H9 (cell line): Measurements from ENCODE around the gene CENPL. TPM values are rescaled to one million over a fixed set of nuclear protein-coding genes. Genes with fewer than 3 reads are reported as not detected.

ENCODE experiments used
- DNase-seq: peaks from one replicate; pipeline ENCODE4 v3.0.0-alpha.2; 2017
- H2AFZ ChIP-seq: one replicate; pipeline ENCODE4 v1.6.1; 2013; ENCODE audit warnings: mild to moderate bottlenecking, low read length, control low read depth, moderate library complexity
- H2AK5ac ChIP-seq: 2 replicates; pipeline ENCODE4 v1.6.1; 2013; ENCODE audit warnings: low read length, control low read depth, mixed read lengths; ENCODE audit not compliant: insufficient read length
- H2BK120ac ChIP-seq: one replicate; pipeline ENCODE4 v1.6.1; 2013; ENCODE audit warnings: low read depth, mild to moderate bottlenecking, low read length, control low read depth, inconsistent platforms; ENCODE audit not compliant: poor library complexity, severe bottlenecking
- H2BK12ac ChIP-seq: 2 replicates; pipeline ENCODE4 v1.6.1; 2013; ENCODE audit warnings: low read length, control low read depth, mixed read lengths, low read depth; ENCODE audit not compliant: insufficient read length
- H2BK15ac ChIP-seq: 2 replicates; pipeline ENCODE4 v1.6.1; 2013; ENCODE audit warnings: low read depth, low read length, control low read depth
- H2BK20ac ChIP-seq: one replicate; pipeline ENCODE4 v1.6.1; 2013; ENCODE audit warnings: low read depth, mild to moderate bottlenecking, low read length, control low read depth, inconsistent platforms; ENCODE audit not compliant: poor library complexity, severe bottlenecking
- H2BK5ac ChIP-seq: 2 replicates; pipeline ENCODE4 v1.6.1; 2013; ENCODE audit warnings: low read length, control low read depth, mixed read lengths; ENCODE audit not compliant: insufficient read length
- H3K14ac ChIP-seq: 2 replicates; pipeline ENCODE4 v1.6.1; 2013; ENCODE audit warnings: low read length, control low read depth; ENCODE audit not compliant: insufficient read depth
- H3K18ac ChIP-seq: 2 replicates; pipeline ENCODE4 v1.6.1; 2013; ENCODE audit warnings: low read depth, mild to moderate bottlenecking, mixed read lengths, low read length, control low read depth; ENCODE audit not compliant: insufficient read length
- H3K23ac ChIP-seq: 2 replicates; pipeline ENCODE4 v1.6.1; 2013; ENCODE audit warnings: low read length, control low read depth, mixed read lengths, low read depth; ENCODE audit not compliant: insufficient read length
- H3K23me2 ChIP-seq: 2 replicates; pipeline ENCODE4 v1.6.1; 2013; ENCODE audit warnings: low read depth, mild to moderate bottlenecking, mixed read lengths, low read length, control low read depth; ENCODE audit not compliant: insufficient read length, poor library complexity, severe bottlenecking
- H3K27ac ChIP-seq: 2 replicates; pipeline ENCODE4 v1.5.1; 2013; ENCODE audit warnings: low read length, control low read depth, mixed read lengths, low read depth; ENCODE audit not compliant: insufficient read length
- H3K27me3 ChIP-seq: 2 replicates; pipeline ENCODE4 v1.6.1; 2013; ENCODE audit warnings: low read length, control low read depth, inconsistent platforms; ENCODE audit not compliant: insufficient read depth
- H3K4ac ChIP-seq: 2 replicates; pipeline ENCODE4 v1.6.1; 2013; ENCODE audit warnings: low read depth, mild to moderate bottlenecking, control low read depth, inconsistent platforms, low read length, moderate library complexity
- H3K4me1 ChIP-seq: 2 replicates; pipeline ENCODE4 v1.6.1; 2013; ENCODE audit warnings: low read length, control low read depth, inconsistent platforms; ENCODE audit not compliant: insufficient read depth
- H3K4me2 ChIP-seq: 2 replicates; pipeline ENCODE4 v1.6.1; 2013; ENCODE audit warnings: low read length, control low read depth, mixed read lengths; ENCODE audit not compliant: insufficient read length, insufficient read depth
- H3K56ac ChIP-seq: 2 replicates; pipeline ENCODE4 v1.6.1; 2013; ENCODE audit warnings: low read depth, mild to moderate bottlenecking, mixed read lengths, low read length, control low read depth; ENCODE audit not compliant: insufficient read length
- H3K79me1 ChIP-seq: 2 replicates; pipeline ENCODE4 v1.6.1; 2013; ENCODE audit warnings: low read depth, mild to moderate bottlenecking, moderate library complexity, low read length, control low read depth, inconsistent platforms; ENCODE audit not compliant: insufficient read depth, poor library complexity, severe bottlenecking
- H3K79me2 ChIP-seq: 2 replicates; pipeline ENCODE4 v1.6.1; 2013; ENCODE audit warnings: low read length, control low read depth, inconsistent platforms; ENCODE audit not compliant: insufficient read depth
- H3K9ac ChIP-seq: 2 replicates; pipeline ENCODE4 v1.6.1; 2013; ENCODE audit warnings: low read length, control low read depth, mixed read lengths; ENCODE audit not compliant: insufficient read length; ENCODE audit errors: extremely low read depth
- H3K9me3 ChIP-seq: one replicate; pipeline ENCODE4 v1.6.1; 2013; ENCODE audit warnings: low read depth, low read length, inconsistent platforms; ENCODE audit not compliant: control insufficient read depth
- H3T11ph ChIP-seq: one replicate; pipeline ENCODE4 v1.6.1; 2013; ENCODE audit warnings: mild to moderate bottlenecking, low read length, control low read depth, inconsistent platforms
- H4K20me1 ChIP-seq: one replicate; pipeline ENCODE4 v1.6.1; 2013; ENCODE audit not compliant: control insufficient read depth, insufficient read length, insufficient read depth
- H4K5ac ChIP-seq: 2 replicates; pipeline ENCODE4 v1.6.1; 2013; ENCODE audit warnings: low read depth, mild to moderate bottlenecking, mixed read lengths, low read length, control low read depth; ENCODE audit not compliant: insufficient read length
- H4K8ac ChIP-seq: replicated peaks from 2 replicates; pipeline ENCODE4 v1.6.1; 2013; ENCODE audit warnings: low read length, control low read depth, mixed read lengths, low read depth; ENCODE audit not compliant: insufficient read length
- H4K91ac ChIP-seq: 2 replicates; pipeline ENCODE4 v1.6.1; 2013; ENCODE audit warnings: low read depth, mild to moderate bottlenecking, moderate library complexity, mixed read lengths, low read length, control low read depth; ENCODE audit not compliant: insufficient read length
- H3K27ac Mint-ChIP-seq, 3 experiments: 2 replicates in 2 of 3; 3 replicates in 1 of 3; pipeline ENCODE4 v1.8.0; 2020 to 2021; ENCODE audit warnings: mixed read lengths in 3 of 3, mild to moderate bottlenecking in 1 of 3, moderate library complexity in 1 of 3
- H3K27me3 Mint-ChIP-seq: 2 replicates; pipeline ENCODE4 v1.8.0; 2021; ENCODE audit warnings: low read depth, mild to moderate bottlenecking, moderate library complexity, mixed read lengths
- H3K36me3 Mint-ChIP-seq, 3 experiments: 2 replicates in 2 of 3; 3 replicates in 1 of 3; pipeline ENCODE4 v1.8.0; 2020 to 2021; ENCODE audit warnings: low read depth in 3 of 3, mixed read lengths in 3 of 3; ENCODE audit not compliant: insufficient read depth in 1 of 3
- H3K4me1 Mint-ChIP-seq, 2 experiments: 2 replicates each; pipeline ENCODE4 v1.8.0; 2020; ENCODE audit warnings: mixed read lengths in 2 of 2
- H3K4me3 Mint-ChIP-seq, 2 experiments: 2 replicates in 1 of 2; 3 replicates in 1 of 2; pipeline ENCODE4 v1.8.0; 2020 to 2021; ENCODE audit warnings: mild to moderate bottlenecking in 2 of 2, mixed read lengths in 2 of 2, moderate library complexity in 1 of 2
- H3K9me3 Mint-ChIP-seq, 2 experiments: 2 replicates in 1 of 2; 3 replicates in 1 of 2; pipeline ENCODE4 v1.8.0; 2020; ENCODE audit warnings: mild to moderate bottlenecking in 2 of 2, mixed read lengths in 2 of 2, moderate library complexity in 1 of 2
- WGBS: extraction: QIAGEN DNeasy Blood & Tissue Kit; methylation state at CpG from one replicate; pipeline ENCODE4 v1.1.7; 2013; ENCODE audit warnings: missing lambda C conversion rate, low lambda C conversion rate, mixed read lengths; ENCODE audit not compliant: insufficient read length; ENCODE audit errors: extremely low coverage; 5-methylcytosine and 5-hydroxymethylcytosine counted together
- total RNA-seq: library from RNA; stranded (reverse); gene quantifications from 2 replicates; pipeline ENCODE4 v1.2.1, GENCODE V29; 2021
- TF ChIP-seq, protein P1 (sequence below): fragments of 200-600 bp; sonication (generic); conservative IDR thresholded peaks from 3 replicates; pipeline ENCODE4 v1.8.0; 2021; ENCODE audit warnings: antibody characterized with exemption, mild to moderate bottlenecking

CENPL gene
- total RNA-seq, 1 experiment from 2014 or later = 14.4 TPM

DNA sequence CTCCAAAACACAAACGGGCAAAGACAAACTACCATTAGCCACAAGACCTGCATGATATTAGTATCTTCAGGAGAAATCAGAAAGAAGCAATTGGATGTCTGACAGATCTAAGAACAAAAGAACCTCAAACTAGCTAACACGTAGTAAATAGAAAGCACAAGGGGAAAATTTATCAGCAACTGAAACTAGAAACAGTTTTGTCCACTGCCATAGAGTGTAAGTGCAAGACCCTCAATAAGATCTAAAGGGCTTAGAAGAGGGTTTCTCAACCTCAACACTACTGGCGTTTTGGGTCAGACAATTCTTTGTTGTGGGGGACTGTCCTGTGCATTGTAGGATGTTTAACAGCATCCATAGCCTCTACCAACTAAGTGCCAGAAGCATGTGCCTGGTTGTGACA lies 55.9 kb downstream of the CENPL start:
- Histone ChIP-seq H3K79me1 (no peaks in the 10 kb centered on the region), H2BK120ac (no peak overlapping the region), H3K23ac (no peak overlapping the region), H4K8ac (no peak overlapping the region), H3K56ac (no peak overlapping the region), H2BK12ac (no peak overlapping the region), H2AK5ac (no peak overlapping the region), H3K9ac (no peak overlapping the region), H4K5ac (no peak overlapping the region), H2AFZ (no peak overlapping the region), H3K27ac (no peak overlapping the region), H4K91ac (no peak overlapping the region), H2BK5ac (no peak overlapping the region), H3K23me2 (no peaks in the 10 kb centered on the region), H3K14ac (no peak overlapping the region), H3K4me2 (no peak overlapping the region), H4K20me1 (no peaks in the 10 kb centered on the region), H3K4ac (no peak overlapping the region), H3K79me2 (no peaks in the 10 kb centered on the region), H3K18ac (no peak overlapping the region), H2BK20ac (no peak overlapping the region), H3T11ph (no peak overlapping the region), H3K9me3 (no peaks in the 10 kb centered on the region), H2BK15ac (no peak overlapping the region), H3K27me3 (no peaks in the 10 kb centered on the region), H3K4me1 (no peaks in the 10 kb centered on the region)
- TF ChIP-seq, protein P1, sequence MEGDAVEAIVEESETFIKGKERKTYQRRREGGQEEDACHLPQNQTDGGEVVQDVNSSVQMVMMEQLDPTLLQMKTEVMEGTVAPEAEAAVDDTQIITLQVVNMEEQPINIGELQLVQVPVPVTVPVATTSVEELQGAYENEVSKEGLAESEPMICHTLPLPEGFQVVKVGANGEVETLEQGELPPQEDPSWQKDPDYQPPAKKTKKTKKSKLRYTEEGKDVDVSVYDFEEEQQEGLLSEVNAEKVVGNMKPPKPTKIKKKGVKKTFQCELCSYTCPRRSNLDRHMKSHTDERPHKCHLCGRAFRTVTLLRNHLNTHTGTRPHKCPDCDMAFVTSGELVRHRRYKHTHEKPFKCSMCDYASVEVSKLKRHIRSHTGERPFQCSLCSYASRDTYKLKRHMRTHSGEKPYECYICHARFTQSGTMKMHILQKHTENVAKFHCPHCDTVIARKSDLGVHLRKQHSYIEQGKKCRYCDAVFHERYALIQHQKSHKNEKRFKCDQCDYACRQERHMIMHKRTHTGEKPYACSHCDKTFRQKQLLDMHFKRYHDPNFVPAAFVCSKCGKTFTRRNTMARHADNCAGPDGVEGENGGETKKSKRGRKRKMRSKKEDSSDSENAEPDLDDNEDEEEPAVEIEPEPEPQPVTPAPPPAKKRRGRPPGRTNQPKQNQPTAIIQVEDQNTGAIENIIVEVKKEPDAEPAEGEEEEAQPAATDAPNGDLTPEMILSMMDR = no peak
- Mint-ChIP-seq H3K4me1 (no peaks in the 10 kb centered on the region), H3K27ac (no peak overlapping the region), H3K27me3 (no peaks in the 10 kb centered on the region), H3K36me3 (peaks cover 8 to 12% (median 11%) of the 10 kb centered on the region in 3 experiments; a peak in 6 of 7 replicates), H3K9me3 (peaks cover 8 to 9% of the 10 kb centered on the region in 2 experiments), H3K4me3 (no peak overlapping the region)
- DNase-seq = no peak
- WGBS = no CpG with 5 or more reads among the region's 3 CpGs
